GM12878 (cell line): ENCODE measurements around the gene STAMBPL1.

Experiments used
- BRCA1 ChIP-seq: IDR thresholded peaks from 2 replicates; pipeline ENCODE4 v1.6.1; 2011; ENCODE audit warnings: low read depth, low read length, improper control_type of control experiment
- CTCF ChIP-seq, 3 experiments: IDR thresholded peaks in 2 of 3; conservative IDR thresholded peaks in 1 of 3; 2 replicates each; pipeline ENCODE4 v1.5.1; 2011; ENCODE audit warnings: low read depth in 3 of 3, low read length in 3 of 3, mild to moderate bottlenecking in 3 of 3, control low read depth in 2 of 3, moderate library complexity in 2 of 3, inconsistent platforms in 1 of 3, mixed read lengths in 1 of 3; ENCODE audit not compliant: control insufficient read depth in 2 of 3, insufficient read depth in 1 of 3; ENCODE audit errors: extremely low read depth in 1 of 3
- ETV6 ChIP-seq, 2 experiments: fragments of 450-650 bp in 1 of 2; IDR thresholded peaks in 1 of 2; conservative IDR thresholded peaks in 1 of 2; 2 replicates each; pipeline ENCODE4 v1.6.1; 2014; ENCODE audit warnings: antibody characterized with exemption in 1 of 2, borderline replicate concordance in 1 of 2, low read depth in 1 of 2, mild to moderate bottlenecking in 1 of 2, moderate library complexity in 1 of 2
- FOXK2 ChIP-seq: fragments of 450-650 bp; IDR thresholded peaks from 2 replicates; pipeline ENCODE4 v1.6.1; 2017; ENCODE audit warnings: mild to moderate bottlenecking, moderate library complexity
- POLR2AphosphoS5 ChIP-seq: IDR thresholded peaks from 2 replicates; pipeline ENCODE4 v1.6.1; 2011; ENCODE audit warnings: mild to moderate bottlenecking, low read length, inconsistent platforms
- RBBP5 ChIP-seq: fragments of 200-600 bp; sonication (generic); conservative IDR thresholded peaks from 2 replicates; pipeline ENCODE4 v1.6.1; 2016
- SIN3A ChIP-seq: IDR thresholded peaks from 2 replicates; pipeline ENCODE4 v1.6.1; 2012; ENCODE audit warnings: low read depth, low read length, improper control_type of control experiment
- TF ChIP-seq, protein P1 (sequence below): IDR thresholded peaks from 2 replicates; pipeline ENCODE4 v1.6.1; 2012; ENCODE audit warnings: low read length, inconsistent platforms
- TF ChIP-seq, protein P2 (sequence below): fragments of 150-350 bp; IDR thresholded peaks from 2 replicates; pipeline ENCODE4 v1.6.1; 2016; ENCODE audit warnings: low read depth, low read length

GRCh38 chr10:88874281-88874680 lies 5.8 kb upstream of the STAMBPL1 start:
- TF ChIP-seq BRCA1 (no peak), CTCF (IDR thresholded peaks at IDR 0.05 in 2 of 3, conservative IDR thresholded peaks at IDR 0.05 in 1 of 3; ENCODE audit: control insufficient read depth in 2 of 3, extremely low read depth in 1 of 3, insufficient read depth in 1 of 3, low read depth in 3 of 3, low read length in 3 of 3) (no peak), RBBP5 (no peak), POLR2AphosphoS5 (no peak), FOXK2 (no peak), SIN3A (no peak), ETV6 (conservative IDR thresholded peaks at IDR 0.05 in 1 of 2, IDR thresholded peaks at IDR 0.05 in 1 of 2; ENCODE audit: borderline replicate concordance in 1 of 2, low read depth in 1 of 2) (no peak)
- TF ChIP-seq, protein P1, sequence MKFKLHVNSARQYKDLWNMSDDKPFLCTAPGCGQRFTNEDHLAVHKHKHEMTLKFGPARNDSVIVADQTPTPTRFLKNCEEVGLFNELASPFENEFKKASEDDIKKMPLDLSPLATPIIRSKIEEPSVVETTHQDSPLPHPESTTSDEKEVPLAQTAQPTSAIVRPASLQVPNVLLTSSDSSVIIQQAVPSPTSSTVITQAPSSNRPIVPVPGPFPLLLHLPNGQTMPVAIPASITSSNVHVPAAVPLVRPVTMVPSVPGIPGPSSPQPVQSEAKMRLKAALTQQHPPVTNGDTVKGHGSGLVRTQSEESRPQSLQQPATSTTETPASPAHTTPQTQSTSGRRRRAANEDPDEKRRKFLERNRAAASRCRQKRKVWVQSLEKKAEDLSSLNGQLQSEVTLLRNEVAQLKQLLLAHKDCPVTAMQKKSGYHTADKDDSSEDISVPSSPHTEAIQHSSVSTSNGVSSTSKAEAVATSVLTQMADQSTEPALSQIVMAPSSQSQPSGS, result no peak
- TF ChIP-seq, protein P2, sequence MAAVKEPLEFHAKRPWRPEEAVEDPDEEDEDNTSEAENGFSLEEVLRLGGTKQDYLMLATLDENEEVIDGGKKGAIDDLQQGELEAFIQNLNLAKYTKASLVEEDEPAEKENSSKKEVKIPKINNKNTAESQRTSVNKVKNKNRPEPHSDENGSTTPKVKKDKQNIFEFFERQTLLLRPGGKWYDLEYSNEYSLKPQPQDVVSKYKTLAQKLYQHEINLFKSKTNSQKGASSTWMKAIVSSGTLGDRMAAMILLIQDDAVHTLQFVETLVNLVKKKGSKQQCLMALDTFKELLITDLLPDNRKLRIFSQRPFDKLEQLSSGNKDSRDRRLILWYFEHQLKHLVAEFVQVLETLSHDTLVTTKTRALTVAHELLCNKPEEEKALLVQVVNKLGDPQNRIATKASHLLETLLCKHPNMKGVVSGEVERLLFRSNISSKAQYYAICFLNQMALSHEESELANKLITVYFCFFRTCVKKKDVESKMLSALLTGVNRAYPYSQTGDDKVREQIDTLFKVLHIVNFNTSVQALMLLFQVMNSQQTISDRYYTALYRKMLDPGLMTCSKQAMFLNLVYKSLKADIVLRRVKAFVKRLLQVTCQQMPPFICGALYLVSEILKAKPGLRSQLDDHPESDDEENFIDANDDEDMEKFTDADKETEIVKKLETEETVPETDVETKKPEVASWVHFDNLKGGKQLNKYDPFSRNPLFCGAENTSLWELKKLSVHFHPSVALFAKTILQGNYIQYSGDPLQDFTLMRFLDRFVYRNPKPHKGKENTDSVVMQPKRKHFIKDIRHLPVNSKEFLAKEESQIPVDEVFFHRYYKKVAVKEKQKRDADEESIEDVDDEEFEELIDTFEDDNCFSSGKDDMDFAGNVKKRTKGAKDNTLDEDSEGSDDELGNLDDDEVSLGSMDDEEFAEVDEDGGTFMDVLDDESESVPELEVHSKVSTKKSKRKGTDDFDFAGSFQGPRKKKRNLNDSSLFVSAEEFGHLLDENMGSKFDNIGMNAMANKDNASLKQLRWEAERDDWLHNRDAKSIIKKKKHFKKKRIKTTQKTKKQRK, result no peak
